ENCODE data around the gene DIPK1B. TPM values are rescaled to one million over a fixed set of nuclear protein-coding genes. Genes with fewer than 3 reads are reported as not detected.

Gene DIPK1B
- 10 to 100 TPM; 45.1 to 45.7 TPM for total RNA-seq

DNA sequence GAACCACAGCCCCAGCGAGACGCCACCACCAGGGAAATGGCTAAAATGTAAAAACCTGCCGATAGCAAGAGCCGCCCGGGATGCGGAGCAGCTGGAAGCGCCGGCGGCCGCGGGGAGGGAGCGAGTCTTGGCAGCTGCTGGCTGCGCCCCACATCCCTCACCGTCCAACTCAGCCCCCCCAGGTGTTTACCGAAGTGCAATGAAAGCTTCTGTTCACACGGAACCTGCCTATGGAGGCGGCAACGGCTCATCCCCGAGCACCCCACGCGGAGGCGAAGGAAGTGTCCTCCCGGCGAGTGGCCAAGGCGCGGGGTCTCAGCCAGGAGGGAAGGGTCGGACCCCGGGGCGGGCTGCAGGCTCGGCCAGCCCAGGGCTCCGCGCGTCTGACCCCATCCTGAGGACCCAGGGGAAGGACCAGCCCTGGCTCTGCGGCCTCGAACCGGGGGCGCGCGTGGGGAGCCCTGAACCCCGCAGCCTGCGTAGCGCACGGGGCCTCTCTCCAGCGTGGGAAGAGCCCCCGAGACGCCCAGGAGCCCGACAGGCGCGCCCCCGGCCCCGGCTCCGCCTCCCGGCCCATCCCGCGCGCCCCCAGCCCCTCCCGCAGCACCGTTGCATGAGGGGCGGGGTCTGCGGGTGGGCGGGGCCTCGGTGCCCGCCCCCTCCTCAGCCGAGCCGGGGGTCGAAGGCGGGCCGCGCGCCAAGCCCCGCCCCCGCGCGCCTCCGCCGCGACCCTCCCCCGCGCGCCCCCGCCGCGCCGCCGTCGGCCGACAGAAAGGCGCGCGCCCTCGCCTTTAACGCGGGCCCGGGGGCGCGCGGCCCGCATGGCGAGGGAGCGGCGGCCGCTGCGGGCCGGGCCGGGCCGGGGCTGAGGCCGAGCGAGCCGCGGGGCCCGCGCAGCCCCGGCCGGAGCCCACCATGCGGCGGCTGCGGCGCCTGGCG is at the start of gene DIPK1B:
Gene DIPK1B, plus strand, starts transcription at position 822 of the 939 bp plus-strand sequence. Its CDS starts 94 bp downstream, at position 916.
- peak within 1 kb of the TSS; percentile 76 to 82 for H3K4me3 ChIP-seq
- H3K4me1 ChIP-seq: peaks cover 0 to 36% of the 10 kb centered on the region in 2 donors
- TF ChIP-seq, protein P1, sequence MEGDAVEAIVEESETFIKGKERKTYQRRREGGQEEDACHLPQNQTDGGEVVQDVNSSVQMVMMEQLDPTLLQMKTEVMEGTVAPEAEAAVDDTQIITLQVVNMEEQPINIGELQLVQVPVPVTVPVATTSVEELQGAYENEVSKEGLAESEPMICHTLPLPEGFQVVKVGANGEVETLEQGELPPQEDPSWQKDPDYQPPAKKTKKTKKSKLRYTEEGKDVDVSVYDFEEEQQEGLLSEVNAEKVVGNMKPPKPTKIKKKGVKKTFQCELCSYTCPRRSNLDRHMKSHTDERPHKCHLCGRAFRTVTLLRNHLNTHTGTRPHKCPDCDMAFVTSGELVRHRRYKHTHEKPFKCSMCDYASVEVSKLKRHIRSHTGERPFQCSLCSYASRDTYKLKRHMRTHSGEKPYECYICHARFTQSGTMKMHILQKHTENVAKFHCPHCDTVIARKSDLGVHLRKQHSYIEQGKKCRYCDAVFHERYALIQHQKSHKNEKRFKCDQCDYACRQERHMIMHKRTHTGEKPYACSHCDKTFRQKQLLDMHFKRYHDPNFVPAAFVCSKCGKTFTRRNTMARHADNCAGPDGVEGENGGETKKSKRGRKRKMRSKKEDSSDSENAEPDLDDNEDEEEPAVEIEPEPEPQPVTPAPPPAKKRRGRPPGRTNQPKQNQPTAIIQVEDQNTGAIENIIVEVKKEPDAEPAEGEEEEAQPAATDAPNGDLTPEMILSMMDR (IDR thresholded peaks at IDR 0.05): no peak
- H3K36me3 ChIP-seq: no peaks in the 10 kb centered on the region
- H3K9me3 ChIP-seq: no peaks in the 10 kb centered on the region
- no peak for DNase-seq (ENCODE audit: low spot score)
- no peaks in the 10 kb centered on the region for H3K27me3 ChIP-seq
- H3K27ac ChIP-seq: peak within 1 kb of the TSS; percentile 80

DNA sequence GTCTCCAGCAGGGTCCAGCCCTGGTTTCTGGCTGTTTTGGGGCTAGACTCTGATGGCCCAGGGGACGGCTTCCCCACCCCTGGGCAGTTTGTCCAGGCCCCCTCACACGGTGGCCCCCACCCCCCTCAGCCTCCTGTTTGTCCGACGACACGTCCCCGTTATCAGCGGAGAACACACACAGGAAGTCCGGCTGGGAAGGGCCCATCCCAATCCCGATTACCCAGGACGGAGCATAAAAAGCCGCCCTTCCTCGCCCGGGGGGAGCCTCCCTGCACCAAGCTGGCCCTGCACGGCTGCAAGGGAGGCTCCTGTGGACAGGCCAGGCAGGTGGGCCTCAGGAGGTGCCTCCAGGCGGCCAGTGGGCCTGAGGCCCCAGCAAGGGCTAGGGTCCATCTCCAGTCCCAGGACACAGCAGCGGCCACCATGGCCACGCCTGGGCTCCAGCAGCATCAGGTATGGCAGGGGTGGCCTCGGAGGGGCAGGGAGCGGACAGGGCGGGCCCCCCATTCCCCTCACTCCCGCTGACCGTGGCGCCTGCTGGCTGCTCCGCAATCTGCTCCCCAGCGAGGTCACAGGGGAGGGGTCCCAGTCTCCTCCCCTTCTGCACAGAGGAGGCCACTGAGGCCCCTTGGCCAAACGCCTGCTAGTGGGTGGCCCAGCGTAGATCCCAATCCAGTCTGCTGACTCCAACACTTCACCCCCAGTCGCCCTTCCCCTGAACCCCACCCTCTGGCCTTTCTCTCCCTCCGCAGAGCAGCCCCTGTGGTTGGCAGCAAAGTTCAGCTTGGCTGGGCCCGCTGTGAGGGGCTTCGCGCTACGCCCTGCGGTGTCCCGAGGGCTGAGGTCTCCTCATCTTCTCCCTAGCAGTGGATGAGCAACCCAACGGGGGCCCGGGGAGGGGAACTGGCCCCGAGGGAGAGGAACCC is 49.5 kb upstream of the DIPK1B start, which contains the start of gene EGFL7:
Gene EGFL7, plus strand, starts transcription at position 261 of the 926 bp plus-strand sequence. CDS start 5,367 bp downstream, outside the sequence.
- peak within 1 kb of the TSS; percentile 78 for H3K27ac ChIP-seq
- DNase-seq (ENCODE audit: low spot score): peak; percentile 75
- TF ChIP-seq, protein P1 (IDR thresholded peaks at IDR 0.05): no peak
- H3K9me3 ChIP-seq: no peaks in the 10 kb centered on the region
- H3K36me3 ChIP-seq: peaks cover 31% of the 10 kb centered on the region
- no peaks in the 10 kb centered on the region for H3K27me3 ChIP-seq
- H3K4me1 ChIP-seq: peaks cover 0 to 15% of the 10 kb centered on the region in 2 donors
- peak within 1 kb of the TSS; percentile 56 to 66 for H3K4me3 ChIP-seq

DNA sequence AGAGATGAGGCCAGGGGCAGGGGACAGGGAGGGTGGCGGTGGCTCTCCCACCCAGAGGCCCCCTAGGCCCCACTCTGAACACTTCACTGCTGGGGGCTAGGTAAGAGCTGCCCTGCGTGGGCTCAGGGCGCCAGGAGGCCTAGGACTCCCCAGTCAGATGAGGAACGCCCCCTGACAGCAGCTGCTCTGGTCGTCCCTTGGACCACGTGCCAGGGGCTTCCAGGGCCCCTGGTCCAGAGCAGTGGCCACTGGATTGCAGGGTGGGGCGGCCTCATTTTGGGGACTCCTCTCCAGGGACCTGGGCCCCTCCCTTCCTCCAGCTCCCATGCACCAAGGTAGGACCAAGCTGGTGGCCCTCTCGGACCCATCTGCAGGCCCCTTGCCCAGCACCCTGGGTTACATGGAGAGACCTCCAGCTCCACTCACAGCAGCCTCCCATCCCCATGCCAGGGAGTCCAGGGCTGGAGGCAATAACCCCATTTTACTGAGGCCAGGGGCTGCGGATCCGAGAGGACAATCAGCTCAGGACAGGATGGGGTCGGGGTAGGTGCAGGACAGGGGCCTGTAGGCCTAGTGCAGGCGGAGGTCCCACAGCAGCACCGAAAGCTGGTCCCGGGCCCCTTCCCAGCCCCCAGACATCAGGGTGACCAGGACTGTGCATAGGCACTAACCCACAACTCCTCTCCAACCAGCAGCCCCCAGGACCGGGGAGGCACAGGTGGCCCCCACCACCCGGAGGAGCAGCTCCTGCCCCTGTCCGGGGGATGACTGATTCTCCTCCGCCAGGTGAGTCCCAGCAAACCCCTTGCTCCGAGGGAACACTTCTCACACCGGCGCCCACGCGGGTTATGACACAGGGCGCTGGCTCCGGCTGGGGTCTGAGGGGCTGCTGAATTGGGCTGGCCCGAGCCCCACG is 48.1 kb upstream of the DIPK1B start:
- Histone ChIP-seq H3K4me3 (peak overlapping the region; percentile 56 to 66), H3K9me3 (no peaks in the 10 kb centered on the region), H3K27me3 (no peaks in the 10 kb centered on the region), H3K36me3 (peaks cover 43% of the 10 kb centered on the region), H3K27ac (peak overlapping the region; percentile 72 to 77), H3K4me1 (peaks cover 0 to 20% of the 10 kb centered on the region in 2 donors)
- DNase-seq (ENCODE audit: low spot score): no peak
- TF ChIP-seq, protein P1 (IDR thresholded peaks at IDR 0.05): no peak

DNA sequence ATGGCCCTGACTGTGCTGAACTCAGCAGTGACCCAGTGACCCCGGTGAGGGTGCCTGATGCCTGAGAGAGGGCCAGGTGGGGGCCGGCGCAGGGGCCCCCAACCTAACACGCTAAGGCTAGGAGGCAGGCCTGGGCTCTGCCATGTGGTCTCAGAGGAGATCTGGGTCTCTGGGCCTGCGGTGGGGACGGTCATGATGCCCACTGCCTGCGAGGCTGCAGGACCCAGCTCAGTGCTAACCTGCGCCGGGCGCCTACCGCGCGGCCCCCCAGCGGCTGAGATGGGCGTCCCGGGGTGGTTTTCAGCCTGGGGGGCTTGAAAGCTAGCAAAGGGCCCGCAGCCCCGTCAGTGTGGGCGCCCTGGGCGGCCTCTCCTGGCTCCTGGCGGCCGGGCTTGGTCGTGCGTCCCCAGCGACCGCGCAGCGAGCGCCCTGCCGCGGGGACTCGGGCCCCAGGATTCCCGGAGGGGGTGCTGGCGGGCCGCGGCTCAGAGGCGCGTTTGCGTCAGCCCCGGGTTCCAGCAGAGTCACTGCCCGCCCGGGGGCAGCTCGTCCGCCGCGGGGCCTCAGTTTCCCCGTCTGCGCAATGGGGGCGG is 47.2 kb upstream of the DIPK1B start:
- H3K27ac ChIP-seq: peak overlapping the region; percentile 72 to 77
- H3K36me3 ChIP-seq: peaks cover 49% of the 10 kb centered on the region
- H3K27me3 ChIP-seq: no peaks in the 10 kb centered on the region

More for the DNA sequence above, 47.2 kb upstream of the DIPK1B start:
- TF ChIP-seq, protein P1 (IDR thresholded peaks at IDR 0.05): peak in 1 of 2 donors; percentile 48
- Histone ChIP-seq H3K4me1 (peaks cover 0 to 21% of the 10 kb centered on the region in 2 donors), H3K9me3 (no peaks in the 10 kb centered on the region), H3K4me3 (peak overlapping the region; percentile 56 to 66)
- no peak for DNase-seq (ENCODE audit: low spot score)

All from right atrium auricular region (tissue), 2 donors.